Stomach (tissue), 9 donors: ENCODE data around the gene GORASP1. TPM values are rescaled to one million over a fixed set of nuclear protein-coding genes. Genes with fewer than 3 reads are reported as not detected.
A peak's percentile ranks its signal among the peaks of the same experiment; 100 is the strongest.

Experiments used
- DNase-seq, 2 donors: peaks; one replicate each; pipeline versions ENCODE4 v3.0.0 to v3.0.0-alpha.2; 2013 to 2019
- H3K27ac ChIP-seq, 5 donors: fragments of 200-600 bp in 4 of 5; sonication (generic) in 4 of 5; one replicate each; pipeline ENCODE4 v1.5.1; 2013 to 2019; ENCODE audit warnings: mild to moderate bottlenecking in 1 of 5, moderate library complexity in 1 of 5
- H3K27me3 ChIP-seq, 3 donors: fragments of 200-600 bp; sonication (generic); one replicate each; pipeline ENCODE4 v1.5.1; 2017 to 2019; ENCODE audit warnings: mixed run types in 1 of 3
- H3K36me3 ChIP-seq, 4 donors: fragments of 200-600 bp; sonication (generic); 1 replicate in 3 of 4; 2 replicates in 1 of 4; pipeline ENCODE4 v1.5.1; 2016 to 2019
- H3K4me1 ChIP-seq, 4 donors: fragments of 200-600 bp; sonication (generic); one replicate each; pipeline ENCODE4 v1.5.1; 2016 to 2019
- H3K4me3 ChIP-seq, 4 donors: fragments of 200-600 bp; sonication (generic) in 3 of 4; one replicate each; pipeline ENCODE4 v1.5.1; 2016 to 2019; ENCODE audit warnings: mild to moderate bottlenecking in 1 of 4
- H3K9me3 ChIP-seq, 4 donors: fragments of 200-600 bp; sonication (generic); one replicate each; pipeline ENCODE4 v1.5.1; 2016 to 2019
- CTCF ChIP-seq, 7 experiments: fragments of 450-650 bp in 4 of 7; fragments of 200-600 bp in 3 of 7; sonication (generic) in 3 of 7; IDR thresholded peaks; one replicate each; pipeline ENCODE4 v1.5.1; 2016 to 2019; ENCODE audit warnings: antibody characterized with exemption in 7 of 7, control low read depth in 2 of 7, mild to moderate bottlenecking in 1 of 7
- EP300 ChIP-seq: sonication (generic); formaldehyde crosslinking; IDR thresholded peaks from one replicate; pipeline ENCODE4 v1.6.1; 2017; ENCODE audit warnings: antibody characterized with exemption
- POLR2A ChIP-seq, 4 donors: fragments of 450-650 bp; IDR thresholded peaks; one replicate each; pipeline ENCODE4 v1.6.1; 2016; ENCODE audit warnings: antibody characterized with exemption in 4 of 4, control low read depth in 2 of 4, mild to moderate bottlenecking in 1 of 4, moderate library complexity in 1 of 4
- POLR2AphosphoS5 ChIP-seq, 3 donors: sonication (generic); formaldehyde crosslinking; IDR thresholded peaks; one replicate each; pipeline ENCODE4 v1.6.1; 2016; ENCODE audit warnings: antibody characterized with exemption in 3 of 3
- WGBS, 5 donors: extraction: QIAGEN DNeasy Blood & Tissue Kit in 3 of 5; methylation state at CpG; one replicate each; pipeline versions ENCODE4 v1.1.5 to v1.1.7; 2013 to 2018; 5-methylcytosine and 5-hydroxymethylcytosine counted together
- intact Hi-C: fragments of 100-400 bp; cut with DNase I; formaldehyde crosslinking; loops from one replicate; pipeline ENCODE4 v1.15.1; 2023; ENCODE audit warnings: low total_unique reads
- polyA plus RNA-seq, 3 donors: library from polyadenylated mRNA; stranded (reverse); fragments of 200-250 nt; gene quantifications; one replicate each; pipeline ENCODE4 v1.2.3, GENCODE V29; 2013
- total RNA-seq, 5 donors: library from RNA; depleted of rRNA; stranded (reverse); fragments of >200 nt; gene quantifications; one replicate each; pipeline versions ENCODE4 v1.1.0 to v1.2.3, GENCODE V29; 2014 to 2016
- donor health status: healthy with polysubstance abuse.
- donor health status: Bipolar disorder and iron deficiency.
- donor health status: healthy.

Gene GORASP1
- total and polyA plus RNA-seq, 8 donors: 9.3 to 68.7 (median 42.5) TPM

DNA sequence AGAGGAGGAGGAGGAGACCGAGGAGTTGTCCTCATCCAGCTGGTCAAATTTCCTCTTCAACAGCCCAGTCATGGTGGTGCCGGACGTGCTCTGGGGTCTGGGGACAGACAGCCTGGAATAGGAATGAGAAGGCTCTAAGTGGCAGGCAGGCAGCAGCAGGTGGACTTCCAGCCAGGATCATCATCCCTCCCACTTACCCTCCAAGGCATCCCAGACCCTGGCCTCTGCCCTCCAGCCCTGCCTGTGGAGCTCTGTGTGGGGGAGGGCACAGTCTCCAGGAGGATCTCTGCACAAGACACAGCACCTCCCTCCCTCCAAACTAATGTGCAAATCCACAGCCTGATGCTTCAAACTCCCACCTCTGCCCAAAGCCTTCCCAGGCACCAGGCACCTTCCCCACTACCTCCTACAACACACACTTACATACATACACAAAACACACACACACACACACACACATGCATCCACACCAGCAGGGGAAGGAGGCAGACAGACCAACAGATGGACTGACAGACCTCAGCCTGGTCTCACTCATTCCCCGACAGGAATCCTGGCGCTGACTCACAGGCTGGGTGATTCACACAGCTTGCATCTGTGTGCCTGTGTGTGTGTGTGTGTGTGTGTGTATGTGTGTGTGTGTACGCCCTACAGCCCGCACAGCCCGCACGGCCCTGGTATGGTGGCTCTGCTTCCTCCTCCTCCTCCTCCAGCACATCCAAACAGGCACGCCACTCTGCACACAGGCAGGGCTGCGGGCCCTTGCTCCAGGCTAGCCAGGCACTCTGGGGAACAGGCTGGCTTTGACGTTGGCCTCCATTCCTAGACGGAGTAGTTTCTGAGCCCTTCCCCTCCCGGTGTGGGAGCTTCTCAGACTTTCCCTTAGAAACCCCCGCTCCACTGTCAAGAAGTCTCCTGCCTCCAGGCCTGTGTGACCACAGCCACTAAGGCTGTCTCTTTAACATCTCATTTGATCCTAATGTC, 39.5 kb upstream of the GORASP1 start:
- DNase-seq: peak; percentile 79 to 91
- Histone ChIP-seq H3K27me3 (no peaks in the 10 kb centered on the region), H3K9me3 (no peaks in the 10 kb centered on the region), H3K4me3 (peak overlapping the region in 3 of 4 donors; percentile 19 to 85 (median 70)), H3K27ac (peak overlapping the region; percentile 48 to 100 (median 99)), H3K4me1 (peaks cover 75 to 92% (median 84%) of the 10 kb centered on the region in 4 donors), H3K36me3 (peaks cover 43 to 48% (median 47%) of the 10 kb centered on the region in 4 donors)
- intact Hi-C loops: no loop called here
- TF ChIP-seq EP300 (no peak), CTCF (IDR thresholded peaks at IDR 0.05) (no peak), POLR2AphosphoS5 (IDR thresholded peaks at IDR 0.05) (peak in 2 of 3 donors; percentile 71 to 75), POLR2A (IDR thresholded peaks at IDR 0.05) (no peak)
- WGBS, 5 donors: 18 to 26% (median 24%) methylated on average over 13 to 15 of the region's 15 CpGs

DNA sequence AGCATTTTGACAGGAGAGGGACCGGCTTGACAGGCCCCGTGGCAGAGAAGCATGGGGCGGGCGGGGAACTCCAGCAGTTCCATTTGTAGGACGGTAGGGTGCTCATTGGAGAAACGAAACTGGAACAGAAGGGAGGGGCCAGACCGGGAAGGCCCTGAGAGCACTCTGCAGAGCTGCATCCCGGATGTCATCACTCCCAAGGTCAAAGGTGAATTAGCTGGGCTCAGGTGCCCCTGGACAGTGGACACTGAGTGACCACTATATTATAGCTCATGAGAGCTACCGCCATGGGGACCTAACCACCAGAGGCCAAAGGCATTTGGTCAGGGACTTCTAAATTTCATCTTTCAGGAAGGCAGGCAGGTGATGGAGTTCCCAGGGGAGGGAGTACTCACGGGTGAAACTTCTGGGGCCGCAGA, 38.7 kb upstream of the GORASP1 start:
- H3K36me3 ChIP-seq: peaks cover 45 to 56% (median 54%) of the 10 kb centered on the region in 4 donors
- intact Hi-C loops: no loop called here
- WGBS, 5 donors: 49 to 70% (median 52%) methylated on average over 11 of the region's 11 CpGs
- H3K27ac ChIP-seq: peak overlapping the region in 4 of 5 donors; percentile 98 to 100 (median 100)
- peak in 1 of 2 donors; percentile 55 for DNase-seq
- TF ChIP-seq EP300 (no peak), POLR2A (IDR thresholded peaks at IDR 0.05) (no peak), CTCF (IDR thresholded peaks at IDR 0.05) (peak in 2 of 7 experiments; percentile 5 to 32), POLR2AphosphoS5 (IDR thresholded peaks at IDR 0.05) (peak in 1 of 3 donors; percentile 4)
- no peaks in the 10 kb centered on the region for H3K27me3 ChIP-seq
- peak overlapping the region in 1 of 4 donors; percentile 70 for H3K4me3 ChIP-seq
- H3K9me3 ChIP-seq: no peaks in the 10 kb centered on the region
- H3K4me1 ChIP-seq: peaks cover 75 to 92% (median 84%) of the 10 kb centered on the region in 4 donors

DNA sequence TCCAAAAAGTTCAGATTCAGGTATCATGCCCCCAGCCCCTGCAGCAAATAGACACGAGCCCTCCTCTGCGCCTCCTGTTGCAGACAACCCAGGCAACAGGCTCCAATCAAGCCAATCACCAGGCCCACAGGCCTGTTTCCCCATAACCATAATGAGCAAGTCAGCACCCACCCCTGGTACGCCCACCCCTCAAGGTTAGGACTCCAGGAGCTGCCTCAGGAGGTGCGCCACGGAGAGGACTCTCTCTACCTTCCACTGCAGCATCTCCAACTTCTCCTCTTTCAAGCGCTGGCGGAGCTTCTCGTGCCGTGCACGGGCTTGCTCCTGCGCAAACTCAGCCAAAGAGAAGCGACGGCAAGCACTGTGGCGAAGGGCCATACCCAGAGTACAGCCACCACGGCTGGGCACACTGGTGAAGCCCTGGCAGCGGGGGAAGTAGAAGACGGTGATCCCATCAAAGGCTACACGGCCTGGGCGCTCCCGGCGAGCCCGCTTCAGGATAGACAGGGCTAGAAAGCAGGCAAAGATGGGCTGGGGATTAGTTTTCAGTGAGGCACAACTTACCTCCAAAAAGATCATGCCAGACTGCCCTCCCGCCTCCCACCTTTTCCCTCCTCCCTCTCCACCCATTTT, 37.4 kb upstream of the GORASP1 start:
- WGBS, 5 donors: 91 to 96% (median 95%) methylated on average over 23 of the region's 23 CpGs
- intact Hi-C loops: no loop called here

More for the DNA sequence above, 37.4 kb upstream of the GORASP1 start:
- Histone ChIP-seq H3K27ac (no peak overlapping the region), H3K27me3 (no peaks in the 10 kb centered on the region), H3K9me3 (no peaks in the 10 kb centered on the region), H3K4me1 (peaks cover 75 to 92% (median 84%) of the 10 kb centered on the region in 4 donors), H3K36me3 (peaks cover 48 to 68% (median 65%) of the 10 kb centered on the region in 4 donors), H3K4me3 (no peak overlapping the region)
- DNase-seq: no peak
- no peak for TF ChIP-seq POLR2A (IDR thresholded peaks at IDR 0.05)
- TF ChIP-seq POLR2AphosphoS5 (IDR thresholded peaks at IDR 0.05): no peak
- no peak for TF ChIP-seq CTCF (IDR thresholded peaks at IDR 0.05)
- no peak for TF ChIP-seq EP300
